BLaER1 treated with 17β-estradiol and CSF1 and Interleukin-3, amounts not matched to agents 10 nM and 100 nM (cell line): Measurements from ENCODE around the gene FMNL3.

Experiments used
- H3K27ac ChIP-seq, 11 experiments: shearing (Covaris generic); formaldehyde crosslinking; 2 replicates each; pipeline ENCODE4 v1.8.1; 2022
- H3K27me3 ChIP-seq, 11 experiments: shearing (Covaris generic); formaldehyde crosslinking; 2 replicates each; pipeline ENCODE4 v1.8.1; 2022
- H3K36me3 ChIP-seq, 11 experiments: shearing (Covaris generic); formaldehyde crosslinking; 2 replicates each; pipeline ENCODE4 v1.8.1; 2022
- H3K4me1 ChIP-seq, 10 experiments: shearing (Covaris generic); formaldehyde crosslinking; 2 replicates each; pipeline ENCODE4 v1.8.1; 2022
- H3K4me2 ChIP-seq, 11 experiments: shearing (Covaris generic); formaldehyde crosslinking; 2 replicates each; pipeline ENCODE4 v1.8.1; 2022
- H3K4me3 ChIP-seq, 10 experiments: shearing (Covaris generic); formaldehyde crosslinking; 2 replicates each; pipeline ENCODE4 v1.8.1; 2022
- H3K9ac ChIP-seq, 11 experiments: shearing (Covaris generic); formaldehyde crosslinking; 2 replicates each; pipeline ENCODE4 v1.8.1; 2022
- H3K9me3 ChIP-seq, 11 experiments: shearing (Covaris generic); formaldehyde crosslinking; replicated peaks in 1 of 11; 2 replicates each; pipeline ENCODE4 v1.8.1; 2022
- H4K20me1 ChIP-seq, 11 experiments: shearing (Covaris generic); formaldehyde crosslinking; 2 replicates each; pipeline ENCODE4 v1.8.1; 2022
- Cebpa-rat ChIP-seq, 11 experiments: shearing (Covaris generic); IDR thresholded peaks; 2 replicates each; pipeline ENCODE4 v1.8.1; 2022

Gene FMNL3, protein sequence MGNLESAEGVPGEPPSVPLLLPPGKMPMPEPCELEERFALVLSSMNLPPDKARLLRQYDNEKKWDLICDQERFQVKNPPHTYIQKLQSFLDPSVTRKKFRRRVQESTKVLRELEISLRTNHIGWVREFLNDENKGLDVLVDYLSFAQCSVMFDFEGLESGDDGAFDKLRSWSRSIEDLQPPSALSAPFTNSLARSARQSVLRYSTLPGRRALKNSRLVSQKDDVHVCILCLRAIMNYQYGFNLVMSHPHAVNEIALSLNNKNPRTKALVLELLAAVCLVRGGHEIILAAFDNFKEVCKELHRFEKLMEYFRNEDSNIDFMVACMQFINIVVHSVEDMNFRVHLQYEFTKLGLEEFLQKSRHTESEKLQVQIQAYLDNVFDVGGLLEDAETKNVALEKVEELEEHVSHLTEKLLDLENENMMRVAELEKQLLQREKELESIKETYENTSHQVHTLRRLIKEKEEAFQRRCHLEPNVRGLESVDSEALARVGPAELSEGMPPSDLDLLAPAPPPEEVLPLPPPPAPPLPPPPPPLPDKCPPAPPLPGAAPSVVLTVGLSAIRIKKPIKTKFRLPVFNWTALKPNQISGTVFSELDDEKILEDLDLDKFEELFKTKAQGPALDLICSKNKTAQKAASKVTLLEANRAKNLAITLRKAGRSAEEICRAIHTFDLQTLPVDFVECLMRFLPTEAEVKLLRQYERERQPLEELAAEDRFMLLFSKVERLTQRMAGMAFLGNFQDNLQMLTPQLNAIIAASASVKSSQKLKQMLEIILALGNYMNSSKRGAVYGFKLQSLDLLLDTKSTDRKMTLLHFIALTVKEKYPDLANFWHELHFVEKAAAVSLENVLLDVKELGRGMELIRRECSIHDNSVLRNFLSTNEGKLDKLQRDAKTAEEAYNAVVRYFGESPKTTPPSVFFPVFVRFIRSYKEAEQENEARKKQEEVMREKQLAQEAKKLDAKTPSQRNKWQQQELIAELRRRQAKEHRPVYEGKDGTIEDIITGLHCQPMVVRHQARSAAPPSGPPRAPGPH

DNA sequence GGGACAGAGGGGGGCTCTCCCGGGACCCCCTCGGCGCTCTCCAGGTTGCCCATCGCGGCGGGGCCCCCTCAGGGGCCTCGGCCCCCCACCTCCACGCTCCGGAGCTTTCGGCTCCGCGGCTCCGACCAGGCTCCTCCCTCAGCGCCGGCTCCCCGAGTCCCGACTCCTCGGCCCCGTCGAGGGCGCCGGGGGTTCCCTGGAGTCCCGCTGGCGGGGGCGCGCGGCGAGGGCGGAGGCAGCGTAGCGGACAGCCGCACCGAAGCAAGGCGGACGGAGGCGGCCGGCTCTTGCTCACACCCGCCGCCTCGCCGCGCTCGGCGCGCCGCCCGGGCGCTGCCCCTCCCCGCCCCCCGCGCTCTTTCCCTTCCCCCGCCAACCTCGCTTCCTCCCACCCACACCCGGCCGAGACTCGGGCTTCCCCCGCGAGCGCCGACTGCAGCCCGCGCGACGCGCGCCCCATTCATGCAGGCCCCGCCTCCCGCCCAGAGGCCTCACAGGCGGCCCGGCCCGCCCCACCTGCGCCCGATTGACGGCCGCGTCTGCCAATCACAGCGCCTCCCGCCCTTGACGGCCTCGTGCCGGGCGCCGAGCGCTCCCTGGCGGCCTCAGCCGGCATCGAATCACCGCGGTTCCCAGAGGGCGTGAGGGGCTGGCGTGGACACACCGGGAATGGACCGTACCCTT is at the start of gene FMNL3:
FMNL3 (minus strand) TSS at position 278 of the 684 bp plus-strand sequence; CDS start at position 53, 225 bp downstream.
- peak within 1 kb of the TSS; percentile 75 to 95 (median 91) for H3K27ac ChIP-seq

DNA sequence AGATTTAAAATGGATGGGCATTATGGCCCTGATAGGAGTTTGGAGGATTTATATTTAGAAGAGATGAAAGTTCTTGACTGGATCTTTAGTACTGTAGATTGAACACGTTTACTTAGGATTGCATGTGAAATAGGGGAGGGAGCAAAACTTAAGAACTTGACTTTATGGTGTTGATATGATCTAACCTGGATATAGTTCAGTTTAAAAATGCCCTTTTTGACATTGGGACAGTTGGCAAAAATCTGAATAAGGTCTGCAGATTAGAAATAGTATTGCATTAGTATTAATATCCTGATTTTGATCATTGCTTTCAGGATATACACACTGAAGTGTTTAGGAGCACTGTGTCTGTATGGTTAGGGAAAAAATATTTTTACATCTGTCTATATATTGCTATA is 43.8 kb upstream of the FMNL3 start:
- Histone ChIP-seq H3K4me2 (peak overlapping the region in 10 of 11 experiments; percentile 53 to 87 (median 72); a peak in 18 of 22 replicates), H3K9ac (peak overlapping the region in 5 of 11 experiments; percentile 2 to 59 (median 27); a peak in 5 of 22 replicates), H3K27me3 (no peaks in the 10 kb centered on the region), H3K4me3 (no peak overlapping the region), H3K9me3 (no peaks in the 10 kb centered on the region), H3K36me3 (peaks cover 50 to 85% (median 72%) of the 10 kb centered on the region in 11 experiments), H3K27ac (peak overlapping the region in 9 of 11 experiments; percentile 22 to 73 (median 54); a peak in 14 of 22 replicates), H4K20me1 (peaks cover 87 to 100% (median 100%) of the 10 kb centered on the region in 11 experiments), H3K4me1 (peaks cover 36 to 97% (median 60%) of the 10 kb centered on the region in 10 experiments)
- TF ChIP-seq Cebpa-rat (IDR thresholded peaks at IDR 0.05): no peak

More for the DNA sequence above, at the start of gene FMNL3:
- Histone ChIP-seq H3K27me3 (peaks cover 0 to 7% (median 0%) of the 10 kb centered on the region in 11 experiments; a peak in 7 of 22 replicates), H4K20me1 (peaks cover 0 to 28% (median 18%) of the 10 kb centered on the region in 11 experiments; a peak in 16 of 22 replicates), H3K36me3 (no peaks in the 10 kb centered on the region), H3K4me3 (peak within 1 kb of the TSS; percentile 80 to 90 (median 84)), H3K4me2 (peak within 1 kb of the TSS; percentile 83 to 96 (median 94)), H3K9ac (peak within 1 kb of the TSS; percentile 86 to 97 (median 92)), H3K4me1 (peaks cover 39 to 55% (median 43%) of the 10 kb centered on the region in 10 experiments), H3K9me3 (no peaks in the 10 kb centered on the region)
- TF ChIP-seq Cebpa-rat (IDR thresholded peaks at IDR 0.05): no peak

DNA sequence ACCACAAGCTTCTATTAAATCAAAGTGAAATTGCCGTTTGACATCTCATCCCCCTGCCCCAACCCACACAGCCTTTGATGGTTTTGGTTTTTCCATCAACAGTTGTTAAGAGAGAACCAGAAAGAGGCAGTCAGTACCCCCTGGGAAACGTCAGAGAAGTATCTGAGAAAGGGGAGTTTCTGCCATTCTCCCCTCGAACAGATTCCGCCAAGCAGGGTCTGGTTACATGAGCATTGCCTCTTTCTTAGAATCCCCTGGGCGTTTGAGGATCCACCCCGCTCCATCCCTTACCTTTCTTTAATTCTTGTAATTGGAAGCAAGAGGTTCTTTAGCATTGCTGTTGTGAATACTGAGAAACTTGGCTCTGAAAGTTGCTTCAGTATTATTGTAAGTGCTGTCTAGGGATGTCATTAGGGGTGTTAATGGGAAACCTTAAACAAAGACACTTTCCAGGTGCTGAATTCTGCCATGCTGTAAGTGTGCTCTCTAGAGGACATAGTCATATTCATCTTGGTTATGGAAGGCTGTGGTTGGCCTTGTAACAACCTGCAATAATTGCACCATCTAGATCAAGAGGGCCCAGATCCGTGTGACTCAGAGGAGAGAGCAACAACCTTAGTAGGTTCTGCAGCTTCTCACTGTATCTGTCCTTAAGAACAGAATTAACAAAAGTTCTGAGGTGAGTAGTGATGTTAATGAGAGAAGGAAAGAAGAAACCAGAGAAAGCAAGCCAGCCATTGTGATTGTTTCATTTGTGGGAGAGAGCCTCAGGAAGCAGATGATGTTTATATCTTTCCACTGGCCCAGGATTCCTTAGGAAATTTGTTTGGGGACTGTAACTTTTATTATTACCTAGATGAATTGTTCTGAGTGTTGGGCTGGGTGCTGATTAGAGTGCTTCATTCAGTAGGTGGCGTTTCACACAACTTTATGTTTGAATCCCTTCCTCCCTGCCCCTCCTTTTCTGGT is 43.1 kb upstream of the FMNL3 start:
- Histone ChIP-seq H3K4me2 (peak overlapping the region; percentile 53 to 87 (median 72)), H3K36me3 (peaks cover 43 to 82% (median 68%) of the 10 kb centered on the region in 11 experiments), H3K27ac (peak overlapping the region; percentile 3 to 73 (median 50); a peak in 19 of 22 replicates), H3K27me3 (no peaks in the 10 kb centered on the region), H4K20me1 (peaks cover 87 to 100% (median 100%) of the 10 kb centered on the region in 11 experiments), H3K9me3 (no peaks in the 10 kb centered on the region), H3K4me1 (peaks cover 36 to 98% (median 61%) of the 10 kb centered on the region in 10 experiments), H3K4me3 (no peak overlapping the region), H3K9ac (peak overlapping the region in 9 of 11 experiments; percentile 2 to 60 (median 53); a peak in 12 of 22 replicates)
- peak in 2 of 11 experiments; percentile 38 to 85; a peak in 3 of 22 replicates for TF ChIP-seq Cebpa-rat (IDR thresholded peaks at IDR 0.05)

DNA sequence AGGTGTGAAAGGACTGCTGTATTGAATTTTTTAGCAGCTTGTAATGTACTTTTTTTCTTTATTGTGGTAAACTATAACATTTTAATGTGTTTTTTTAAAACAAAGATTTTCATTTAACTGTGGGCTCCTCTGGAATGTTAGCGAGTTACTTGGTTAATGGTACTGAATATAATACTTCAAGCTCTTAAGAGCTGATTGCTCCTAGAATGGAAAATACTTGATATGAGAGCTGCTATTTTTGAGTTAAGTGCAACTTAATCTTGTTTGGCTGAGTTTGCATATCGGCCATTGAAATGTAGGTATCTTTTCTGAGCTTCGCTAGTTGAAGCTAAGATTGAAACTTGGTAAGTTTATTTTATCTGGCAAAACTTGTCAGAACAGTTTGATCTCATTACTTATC is 41.6 kb upstream of the FMNL3 start:
- peak overlapping the region in 1 of 11 experiments; percentile 14; a peak in 2 of 22 replicates for H3K9ac ChIP-seq
- H4K20me1 ChIP-seq: peaks cover 95 to 100% (median 100%) of the 10 kb centered on the region in 11 experiments
- peak overlapping the region in 2 of 11 experiments; percentile 63 to 65; a peak in 3 of 22 replicates for H3K27ac ChIP-seq
- peak overlapping the region; percentile 53 to 87 (median 72); a peak in 18 of 22 replicates for H3K4me2 ChIP-seq
- no peaks in the 10 kb centered on the region for H3K9me3 ChIP-seq
- H3K27me3 ChIP-seq: no peaks in the 10 kb centered on the region
- peaks cover 48 to 98% (median 63%) of the 10 kb centered on the region in 10 experiments for H3K4me1 ChIP-seq
- TF ChIP-seq Cebpa-rat (IDR thresholded peaks at IDR 0.05): no peak
- peaks cover 48 to 82% (median 66%) of the 10 kb centered on the region in 11 experiments for H3K36me3 ChIP-seq
- H3K4me3 ChIP-seq: no peak overlapping the region

DNA sequence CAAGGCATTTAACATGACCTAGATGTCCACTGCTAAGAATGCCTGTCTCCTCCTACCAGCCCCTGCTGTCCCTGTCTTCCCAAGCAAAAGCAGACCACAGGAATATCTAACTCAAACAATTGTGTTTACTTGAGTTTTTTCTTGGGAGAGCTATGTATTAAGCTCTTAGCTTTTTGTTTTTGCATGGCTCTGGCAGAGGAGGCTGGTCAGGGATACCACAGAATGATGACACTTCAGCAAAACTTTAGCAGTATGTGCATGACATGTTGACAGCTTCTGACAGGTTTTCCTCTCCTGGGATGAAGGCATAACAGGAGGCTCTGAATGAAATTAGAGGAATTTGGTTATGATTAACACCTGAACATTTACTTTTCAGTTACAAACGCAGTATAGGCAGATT is 41.1 kb upstream of the FMNL3 start:
- peaks cover 53 to 98% (median 66%) of the 10 kb centered on the region in 10 experiments for H3K4me1 ChIP-seq
- peak overlapping the region; percentile 22 to 85 (median 70); a peak in 20 of 22 replicates for H3K4me2 ChIP-seq

DNA sequence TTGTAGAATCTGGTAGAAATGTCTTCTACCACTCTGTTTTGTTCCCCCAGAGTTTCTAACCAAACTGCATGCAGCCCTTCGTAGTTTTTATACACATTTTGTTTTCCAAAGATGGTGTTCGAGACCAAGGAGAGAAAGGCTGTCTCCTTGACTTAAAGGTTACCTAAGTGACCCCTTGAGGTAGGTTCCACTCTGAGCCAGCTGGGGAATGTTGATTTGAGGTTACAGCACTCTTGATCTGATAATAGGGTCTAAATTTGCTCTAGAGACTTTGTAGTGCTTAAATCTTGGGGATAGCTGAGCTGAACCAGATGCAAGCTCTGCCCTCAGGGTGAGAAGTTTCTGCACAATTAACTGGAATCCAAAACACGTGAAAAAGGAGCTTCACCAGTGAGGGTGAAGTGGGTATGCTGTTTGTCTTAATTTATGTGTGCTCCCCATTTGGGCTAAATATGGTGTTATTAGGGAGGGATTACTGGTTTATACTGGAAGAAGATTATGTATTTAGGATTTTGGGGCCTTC is 37.2 kb upstream of the FMNL3 start:
- H3K4me1 ChIP-seq: peaks cover 49 to 75% (median 60%) of the 10 kb centered on the region in 10 experiments
- H3K27ac ChIP-seq: no peak overlapping the region
- peaks cover 32 to 56% (median 42%) of the 10 kb centered on the region in 11 experiments for H3K36me3 ChIP-seq
- 0 out of 20 replicates have a peak overlapping the region, but pooled peaks of 1 of the 10 experiments have one; percentile 76 for H3K4me3 ChIP-seq
- peak overlapping the region in 6 of 11 experiments; percentile 2 to 96 (median 56); a peak in 5 of 22 replicates for H3K9ac ChIP-seq
- TF ChIP-seq Cebpa-rat (IDR thresholded peaks at IDR 0.05): no peak
- H3K4me2 ChIP-seq: peak overlapping the region; percentile 25 to 98 (median 93); a peak in 21 of 22 replicates
- H3K9me3 ChIP-seq: no peaks in the 10 kb centered on the region
- H3K27me3 ChIP-seq: no peaks in the 10 kb centered on the region
- peaks cover 76 to 79% (median 77%) of the 10 kb centered on the region in 11 experiments for H4K20me1 ChIP-seq

More for the DNA sequence above, 41.1 kb upstream of the FMNL3 start:
- Histone ChIP-seq H4K20me1 (peaks cover 96 to 100% (median 100%) of the 10 kb centered on the region in 11 experiments), H3K9ac (peak overlapping the region in 3 of 11 experiments; percentile 6 to 14 (median 7); a peak in 1 of 22 replicates), H3K27me3 (no peaks in the 10 kb centered on the region), H3K4me3 (no peak overlapping the region), H3K9me3 (no peaks in the 10 kb centered on the region), H3K27ac (no peak overlapping the region), H3K36me3 (peaks cover 48 to 79% (median 62%) of the 10 kb centered on the region in 11 experiments)
- TF ChIP-seq Cebpa-rat (IDR thresholded peaks at IDR 0.05): no peak
